NB4 (cell line): Measurements from ENCODE around the gene PRAME.
A peak's percentile ranks its signal among the peaks of the same experiment; 100 is the strongest.

Experiments
- DNase-seq: peaks from one replicate; pipeline ENCODE4 v3.0.0; 2010; ENCODE audit warnings: low read depth
- H3K4me3 ChIP-seq: one replicate; pipeline ENCODE4 v1.5.1; 2011; ENCODE audit warnings: mild to moderate bottlenecking, low read depth, low read length, moderate library complexity
- CTCF ChIP-seq: IDR thresholded peaks from one replicate; pipeline ENCODE4 v1.5.1; 2012; ENCODE audit warnings: low read depth, low read length
- MAX ChIP-seq: IDR thresholded peaks from 2 replicates; pipeline ENCODE4 v1.6.1; 2011; ENCODE audit warnings: low read depth, low read length
- MYC ChIP-seq: IDR thresholded peaks from 2 replicates; pipeline ENCODE4 v1.6.1; 2011; ENCODE audit warnings: low read depth, low read length
- POLR2A ChIP-seq: IDR thresholded peaks from 2 replicates; pipeline ENCODE4 v1.6.1; 2011; ENCODE audit warnings: mild to moderate bottlenecking; ENCODE audit not compliant: insufficient read length; ENCODE audit errors: extremely low read depth

The PRAME gene

GRCh38 chr22:22599248-22599647 lies 40.2 kb upstream of the PRAME start:
- no peak overlapping the region for H3K4me3 ChIP-seq
- TF ChIP-seq POLR2A (no peak), MAX (no peak), MYC (no peak), CTCF (no peak)
- peak; percentile 42 for DNase-seq

- TF ChIP-seq POLR2A, result no peak
- TF ChIP-seq CTCF, result no peak
- DNase-seq, result no peak
- no peak overlapping the region for H3K4me3 ChIP-seq
Observed at GRCh38 chr22:22598144-22598543, 39.1 kb upstream of the PRAME start.

GRCh38 chr22:22595001-22595835 lies 36.2 kb upstream of the PRAME start:
- TF ChIP-seq MAX (no peak), CTCF (no peak), MYC (no peak), POLR2A (no peak)
- H3K4me3 ChIP-seq, result no peak overlapping the region
- DNase-seq, result no peak

GRCh38 chr22:22593964-22594656 lies 35.0 kb upstream of the PRAME start:
- DNase-seq, result peak; percentile 74
- TF ChIP-seq POLR2A (no peak), CTCF (peak; percentile 78)

GRCh38 chr22:22593250-22593649 lies 34.2 kb upstream of the PRAME start:
- TF ChIP-seq CTCF, result no peak
- no peak for TF ChIP-seq POLR2A
- H3K4me3 ChIP-seq, result no peak overlapping the region
- no peak for DNase-seq

More at GRCh38 chr22:22593964-22594656, 35.0 kb upstream of the PRAME start:
- H3K4me3 ChIP-seq, result no peak overlapping the region
